Esophagus muscularis mucosa (tissue), 4 donors: ENCODE results near the gene GRID1. TPM values are rescaled to one million over a fixed set of nuclear protein-coding genes. Genes with fewer than 3 reads are reported as not detected.

Source experiments
- DNase-seq: peaks from one replicate; pipeline ENCODE4 v3.0.0-alpha.2; 2017; ENCODE audit errors: extremely low spot score
- H3K27ac ChIP-seq, 4 donors: fragments of 200-600 bp; sonication (generic); replicated peaks in 1 of 4; 1 replicate in 3 of 4; 2 replicates in 1 of 4; pipeline ENCODE4 v1.5.1; 2016 to 2019; ENCODE audit warnings: mild to moderate bottlenecking in 1 of 4
- H3K27me3 ChIP-seq, 4 donors: fragments of 200-600 bp; sonication (generic); one replicate each; pipeline versions ENCODE4 v1.5.1 to v1.6.0; 2016 to 2019
- H3K36me3 ChIP-seq, 4 donors: fragments of 200-600 bp; sonication (generic); one replicate each; pipeline ENCODE4 v1.5.1; 2016 to 2019
- H3K4me1 ChIP-seq, 4 donors: fragments of 200-600 bp; sonication (generic); one replicate each; pipeline ENCODE4 v1.5.1; 2016 to 2019
- H3K4me3 ChIP-seq, 4 donors: fragments of 200-600 bp; sonication (generic); 1 replicate in 2 of 4; 2 replicates in 2 of 4; pipeline ENCODE4 v1.5.1; 2016 to 2019; ENCODE audit warnings: mild to moderate bottlenecking in 4 of 4, moderate library complexity in 1 of 4
- H3K9me3 ChIP-seq, 4 donors: fragments of 200-600 bp; sonication (generic); 1 replicate in 3 of 4; 2 replicates in 1 of 4; pipeline ENCODE4 v1.5.1; 2016 to 2019
- CTCF ChIP-seq, 3 experiments: fragments of 200-600 bp in 2 of 3; fragments of 450-650 bp in 1 of 3; sonication (generic) in 2 of 3; IDR thresholded peaks; one replicate each; pipeline ENCODE4 v1.5.1; 2017 to 2019; ENCODE audit warnings: antibody characterized with exemption in 3 of 3, mild to moderate bottlenecking in 2 of 3, moderate library complexity in 1 of 3
- EP300 ChIP-seq: sonication (generic); formaldehyde crosslinking; IDR thresholded peaks from one replicate; pipeline ENCODE4 v1.6.1; 2017; ENCODE audit warnings: antibody characterized with exemption
- POLR2A ChIP-seq: fragments of 450-650 bp; IDR thresholded peaks from one replicate; pipeline ENCODE4 v1.6.1; 2017; ENCODE audit warnings: antibody characterized with exemption, moderate library complexity, mild to moderate bottlenecking, low read depth
- POLR2AphosphoS5 ChIP-seq, 2 donors: sonication (generic); formaldehyde crosslinking; IDR thresholded peaks; one replicate each; pipeline ENCODE4 v1.6.1; 2017; ENCODE audit warnings: antibody characterized with exemption in 2 of 2
- WGBS: methylation state at CpG from one replicate; pipeline ENCODE4 v1.1.5; 2018; 5-methylcytosine and 5-hydroxymethylcytosine counted together
- intact Hi-C: fragments of 100-400 bp; cut with DNase I; formaldehyde crosslinking; loops from one replicate; pipeline ENCODE4 v1.15.1; 2023
- total RNA-seq, 4 donors: library from RNA; depleted of rRNA; stranded (reverse); fragments of >200 nt; gene quantifications; one replicate each; pipeline versions ENCODE4 v1.1.0 to v1.2.1, GENCODE V29; 2016

The GRID1 gene
- total RNA-seq, 4 donors from 2014 or later: under 0.01 to 1.3 (median 1.1) TPM

GRCh38 chr10:86062647-86063145, 303.9 kb downstream of the GRID1 start:
- 90% methylated on average over 3 of the region's 6 CpGs for WGBS
- no peak for DNase-seq
- TF ChIP-seq EP300: no peak
- intact Hi-C loops: no loop called here
- Histone ChIP-seq H3K36me3 (no peaks in the 10 kb centered on the region), H3K27ac (no peak overlapping the region), H3K9me3 (no peaks in the 10 kb centered on the region), H3K27me3 (peaks cover 0 to 6% (median 0%) of the 10 kb centered on the region in 4 donors), H3K4me1 (no peaks in the 10 kb centered on the region), H3K4me3 (no peak overlapping the region)

- no peak for TF ChIP-seq CTCF (IDR thresholded peaks at IDR 0.05)
- TF ChIP-seq POLR2AphosphoS5 (IDR thresholded peaks at IDR 0.05): no peak
- TF ChIP-seq POLR2A: no peak
- TF ChIP-seq EP300: no peak
Measured at GRCh38 chr10:86062198-86062550, 304.4 kb downstream of the GRID1 start.

GRCh38 chr10:86061278-86062197, 305.1 kb downstream of the GRID1 start:
- Histone ChIP-seq H3K9me3 (no peaks in the 10 kb centered on the region), H3K4me3 (no peak overlapping the region), H3K27ac (no peak overlapping the region), H3K36me3 (no peaks in the 10 kb centered on the region), H3K4me1 (no peaks in the 10 kb centered on the region), H3K27me3 (peaks cover 0 to 8% (median 0%) of the 10 kb centered on the region in 4 donors)
- 75% methylated on average over 7 of the region's 7 CpGs for WGBS
- intact Hi-C loops: no loop called here
- no peak for DNase-seq
- TF ChIP-seq POLR2A: no peak
- no peak for TF ChIP-seq EP300
- TF ChIP-seq POLR2AphosphoS5 (IDR thresholded peaks at IDR 0.05): no peak
- no peak for TF ChIP-seq CTCF (IDR thresholded peaks at IDR 0.05)

More at GRCh38 chr10:86062198-86062550, 304.4 kb downstream of the GRID1 start:
- Histone ChIP-seq H3K36me3 (no peaks in the 10 kb centered on the region), H3K27ac (no peak overlapping the region), H3K4me3 (no peak overlapping the region), H3K27me3 (peaks cover 0 to 6% (median 0%) of the 10 kb centered on the region in 4 donors), H3K9me3 (no peaks in the 10 kb centered on the region), H3K4me1 (no peaks in the 10 kb centered on the region)
- no peak for DNase-seq
- WGBS: 85% methylated on average over 7 of the region's 8 CpGs
- intact Hi-C loops: no loop called here

GRCh38 chr10:86060386-86061277, 306.0 kb downstream of the GRID1 start:
- Histone ChIP-seq H3K4me3 (no peak overlapping the region), H3K36me3 (no peaks in the 10 kb centered on the region), H3K4me1 (no peaks in the 10 kb centered on the region), H3K9me3 (no peaks in the 10 kb centered on the region), H3K27me3 (peaks cover 0 to 10% (median 0%) of the 10 kb centered on the region in 4 donors), H3K27ac (no peak overlapping the region)
- TF ChIP-seq POLR2A (no peak), CTCF (IDR thresholded peaks at IDR 0.05) (no peak), POLR2AphosphoS5 (IDR thresholded peaks at IDR 0.05) (no peak), EP300 (no peak)
- DNase-seq: no peak
- 59% methylated on average over 3 of the region's 9 CpGs for WGBS
- intact Hi-C loops: no loop called here

GRCh38 chr10:86059892-86060291, 306.7 kb downstream of the GRID1 start:
- H3K4me3 ChIP-seq: no peak overlapping the region
- intact Hi-C loops: no loop called here
- TF ChIP-seq POLR2AphosphoS5 (IDR thresholded peaks at IDR 0.05) (no peak), EP300 (no peak), POLR2A (no peak), CTCF (IDR thresholded peaks at IDR 0.05) (no peak)
- H3K27me3 ChIP-seq: peaks cover 0 to 4% (median 0%) of the 10 kb centered on the region in 4 donors
- DNase-seq: no peak
- H3K9me3 ChIP-seq: no peaks in the 10 kb centered on the region
- H3K36me3 ChIP-seq: no peaks in the 10 kb centered on the region
- H3K4me1 ChIP-seq: no peaks in the 10 kb centered on the region
- 92% methylated on average over 3 of the region's 3 CpGs for WGBS
- no peak overlapping the region for H3K27ac ChIP-seq
